Activated gamma-delta T cell treated with anti-CD3 and anti-CD28 coated beads, Interleukin-2, amount 50 U/mL, for 16 hours (primary cell): ENCODE data around the gene KSR1.

Source experiments
- DNase-seq: peaks from one replicate; pipeline ENCODE4 v3.0.0-alpha.2; 2020; ENCODE audit warnings: low read depth

Gene KSR1

GRCh38 chr17:27514595-27515413 is 58.6 kb downstream of the KSR1 start:
- DNase-seq = no peak

GRCh38 chr17:27518048-27518447 is 61.8 kb downstream of the KSR1 start:
- DNase-seq = no peak

- DNase-seq = no peak
Observed at GRCh38 chr17:27518545-27519521, 62.6 kb downstream of the KSR1 start.

GRCh38 chr17:27519550-27519949 is 63.3 kb downstream of the KSR1 start:
- no peak for DNase-seq

- DNase-seq = no peak
Observed at GRCh38 chr17:27520491-27521185, 64.4 kb downstream of the KSR1 start.

GRCh38 chr17:27521281-27522027 is 65.2 kb downstream of the KSR1 start:
- no peak for DNase-seq

- no peak for DNase-seq
Observed at GRCh38 chr17:27522028-27522635, 65.9 kb downstream of the KSR1 start.

- DNase-seq = no peak
Observed at GRCh38 chr17:27523712-27524111, 67.5 kb downstream of the KSR1 start.

GRCh38 chr17:27524594-27524993 is 68.3 kb downstream of the KSR1 start:
- DNase-seq = no peak

- DNase-seq = no peak
Observed at GRCh38 chr17:27525316-27525715, 69.1 kb downstream of the KSR1 start.

- DNase-seq = no peak
Observed at GRCh38 chr17:27525836-27526603, 69.8 kb downstream of the KSR1 start.

GRCh38 chr17:27526604-27527002 is 70.4 kb downstream of the KSR1 start:
- no peak for DNase-seq

GRCh38 chr17:27529230-27529796 is 73.1 kb downstream of the KSR1 start:
- no peak for DNase-seq

- DNase-seq = no peak
Observed at GRCh38 chr17:27530764-27531391, 74.6 kb downstream of the KSR1 start.

GRCh38 chr17:27531469-27531961 is 75.3 kb downstream of the KSR1 start:
- no peak for DNase-seq

GRCh38 chr17:27532269-27533263 is 76.3 kb downstream of the KSR1 start:
- no peak for DNase-seq

- no peak for DNase-seq
Observed at GRCh38 chr17:27533874-27534815, 77.9 kb downstream of the KSR1 start.
